Measurements from ENCODE around the gene CCDC192.
"Not testable (repeated sequence)": the region's sequence is repeated elsewhere in the genome, so short reads cannot be mapped to it uniquely, and the experiment has no call there.

CCDC192 gene

GRCh38 chr5:127702926-127703561 is at the start of gene CCDC192:
Gene CCDC192 (plus strand): TSS chr5:127703391. CDS start chr5:127703446, 55 bp downstream.
- DNase-seq (ENCODE audit: low spot score): no peak

- no peak for DNase-seq (ENCODE audit: low spot score)
Measured at GRCh38 chr5:127656825-127657224, 46.4 kb upstream of the CCDC192 start.

- no peak for DNase-seq (ENCODE audit: low spot score)
Measured at GRCh38 chr5:127660047-127660733, 43.0 kb upstream of the CCDC192 start.

GRCh38 chr5:127664093-127664492 is 39.1 kb upstream of the CCDC192 start:
- no peak for DNase-seq (ENCODE audit: low spot score)

GRCh38 chr5:127665641-127666040 is 37.5 kb upstream of the CCDC192 start:
- DNase-seq (ENCODE audit: low spot score): no peak

- DNase-seq (ENCODE audit: low spot score): no peak
Measured at GRCh38 chr5:127666043-127666716, 37.0 kb upstream of the CCDC192 start.

- no peak for DNase-seq (ENCODE audit: low spot score)
Measured at GRCh38 chr5:127667926-127668325, 35.3 kb upstream of the CCDC192 start.

GRCh38 chr5:127671218-127671617 is 32.0 kb upstream of the CCDC192 start:
- no peak for DNase-seq (ENCODE audit: low spot score)

- no peak for DNase-seq (ENCODE audit: low spot score)
Measured at GRCh38 chr5:127673117-127673800, 29.9 kb upstream of the CCDC192 start.

GRCh38 chr5:127676951-127677350 is 26.2 kb upstream of the CCDC192 start:
- DNase-seq (ENCODE audit: low spot score): not testable (repeated sequence)

- DNase-seq (ENCODE audit: low spot score): not testable (repeated sequence)
Measured at GRCh38 chr5:127679691-127680330, 23.4 kb upstream of the CCDC192 start.

- DNase-seq (ENCODE audit: low spot score): no peak
Measured at GRCh38 chr5:127680595-127680994, 22.6 kb upstream of the CCDC192 start.

GRCh38 chr5:127683008-127683407 is 20.2 kb upstream of the CCDC192 start:
- DNase-seq (ENCODE audit: low spot score): no peak

GRCh38 chr5:127684726-127685467 is 18.3 kb upstream of the CCDC192 start:
- no peak for DNase-seq (ENCODE audit: low spot score)

GRCh38 chr5:127685662-127686061 is 17.5 kb upstream of the CCDC192 start:
- no peak for DNase-seq (ENCODE audit: low spot score)

- no peak for DNase-seq (ENCODE audit: low spot score)
Measured at GRCh38 chr5:127686424-127686823, 16.8 kb upstream of the CCDC192 start.

GRCh38 chr5:127694518-127695171 is 8.5 kb upstream of the CCDC192 start:
- no peak for DNase-seq (ENCODE audit: low spot score)

- no peak for DNase-seq (ENCODE audit: low spot score)
Measured at GRCh38 chr5:127695346-127695745, 7.8 kb upstream of the CCDC192 start.

- peak; percentile 6 for DNase-seq (ENCODE audit: low spot score)
Measured at GRCh38 chr5:127696683-127697082, 6.5 kb upstream of the CCDC192 start.

- DNase-seq (ENCODE audit: low spot score): no peak
Measured at GRCh38 chr5:127697894-127698600, 5.1 kb upstream of the CCDC192 start.

Data from hepatic stellate cell (primary cell).